Renal cortex interstitium (tissue), 3 donors: ENCODE data around the gene OLFM1. TPM values are rescaled to one million over a fixed set of nuclear protein-coding genes. Genes with fewer than 3 reads are reported as not detected.

Source experiments
- polyA plus RNA-seq, 3 donors: library from polyadenylated mRNA; unstranded; fragments of 120-200 nt; gene quantifications; one replicate each; pipeline ENCODE4 v1.2.1, GENCODE V29; 2013; ENCODE audit not compliant: insufficient read length in 3 of 3

Gene OLFM1
- polyA plus RNA-seq, 3 donors = 2.5 to 5.8 (median 4.4) TPM

Other genes starting within 250 kb of the OLFM1 start
- gene FCN2, start 206.9 kb upstream of the OLFM1 start, polyA plus RNA-seq = under 1 TPM; 0.41 to 0.93 (median 0.52) TPM
- 1 to 10 TPM; 2.5 to 3.7 (median 3.4) TPM for gene FCN1, start 169.8 kb upstream of the OLFM1 start, polyA plus RNA-seq